Colon (tissue), 2 donors: ENCODE data around the gene PJA1.

ENCODE experiments used
- FAIRE-seq: peaks from 2 replicates; lab custom pipeline; 2012; peaks lifted over from hg19 to GRCh38; lab: Jason Lieb, UNC
- donor health status: control.
- donor health status: control.

The PJA1 gene

DNA sequence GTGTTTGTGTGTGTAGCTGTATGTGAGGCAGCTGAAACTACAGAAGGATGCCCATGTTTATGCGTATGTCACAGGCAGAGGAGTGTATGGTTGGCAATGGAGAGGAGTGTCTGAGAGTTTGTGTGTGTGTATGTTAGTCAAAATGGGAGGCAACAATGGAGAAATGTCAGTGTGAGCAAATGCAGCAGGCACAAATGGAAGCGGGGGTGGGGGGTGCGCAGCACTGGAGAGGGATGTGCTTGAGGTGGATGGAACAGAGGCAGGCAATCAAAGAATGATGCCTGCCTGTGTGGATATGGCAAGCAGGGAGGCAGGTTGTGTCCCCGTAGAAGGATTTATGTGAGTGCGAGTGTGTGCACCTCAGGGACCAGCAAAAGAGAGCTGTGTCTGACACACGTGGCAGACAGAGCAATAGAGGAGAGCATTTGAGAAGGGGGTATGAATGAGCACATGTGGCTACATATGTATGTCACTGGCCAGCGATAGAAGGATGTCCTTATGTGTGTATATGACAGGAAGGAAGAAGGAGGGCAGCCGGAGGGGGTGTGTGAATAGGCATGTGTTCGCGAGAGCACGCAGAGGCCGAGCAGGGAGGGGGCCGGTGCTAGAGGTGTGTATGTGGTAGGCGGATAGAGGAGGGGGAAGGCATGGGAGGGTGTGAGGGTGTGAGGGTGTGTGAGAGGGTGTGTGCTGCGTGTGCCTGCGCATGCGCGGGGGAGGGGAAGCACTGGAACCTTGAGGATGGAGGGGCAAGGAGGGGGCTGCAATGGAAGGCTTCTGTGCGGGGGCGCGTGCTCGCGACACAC lies 1.1 kb downstream of the PJA1 start:
- FAIRE-seq: no peak

DNA sequence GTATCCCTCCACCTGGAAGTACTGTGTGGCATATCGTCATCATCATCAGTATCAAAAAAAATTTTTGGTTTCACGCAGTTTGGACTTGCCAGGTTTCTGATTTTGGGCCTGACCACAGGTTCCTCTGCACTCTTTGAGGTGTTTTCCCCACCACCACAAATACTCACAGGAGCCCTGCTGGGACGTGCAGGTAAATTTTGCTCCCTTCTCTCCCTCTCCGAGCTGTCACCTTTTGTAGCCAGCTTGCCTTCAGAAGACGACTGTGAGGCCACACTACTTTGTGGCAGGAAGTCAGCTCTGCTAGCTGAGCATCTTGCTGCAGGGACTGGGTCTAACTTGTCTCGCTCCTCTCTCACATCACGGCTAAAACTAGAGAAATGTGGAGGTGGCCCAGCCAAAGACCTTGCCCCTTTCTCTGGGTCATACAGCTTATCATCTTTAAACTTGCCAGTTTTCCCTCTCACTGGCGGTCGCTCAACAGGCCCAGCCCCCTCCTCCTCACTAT lies 2.8 kb downstream of the PJA1 start:
- FAIRE-seq: no peak

DNA sequence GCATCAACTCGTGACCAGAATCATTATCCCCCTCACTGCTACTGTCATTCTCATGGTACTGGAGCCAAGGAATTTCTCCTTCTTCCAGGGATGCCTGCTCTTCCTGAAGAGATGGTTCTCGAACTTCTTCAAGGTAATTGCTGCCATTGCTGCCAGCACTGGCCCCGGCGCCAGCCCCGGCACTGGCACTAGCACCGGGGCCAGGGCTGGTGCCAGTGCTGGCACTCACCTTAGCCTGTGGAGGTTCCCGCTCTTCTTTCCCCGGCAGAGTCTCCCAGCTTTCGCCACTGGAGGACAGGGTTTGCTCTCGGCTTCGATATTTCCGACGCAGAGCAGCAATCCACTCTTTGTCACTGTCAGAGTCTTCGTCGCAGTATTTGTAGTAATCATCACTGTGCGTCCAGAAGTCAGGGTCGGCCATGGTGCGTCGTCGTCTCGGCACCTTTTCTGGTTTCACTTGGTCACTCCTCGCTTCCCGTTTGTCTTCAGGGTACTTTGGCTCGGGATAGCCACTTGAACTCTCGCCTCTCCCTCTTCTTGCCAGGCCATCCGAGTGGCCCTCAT lies 3.4 kb downstream of the PJA1 start:
- no peak for FAIRE-seq

DNA sequence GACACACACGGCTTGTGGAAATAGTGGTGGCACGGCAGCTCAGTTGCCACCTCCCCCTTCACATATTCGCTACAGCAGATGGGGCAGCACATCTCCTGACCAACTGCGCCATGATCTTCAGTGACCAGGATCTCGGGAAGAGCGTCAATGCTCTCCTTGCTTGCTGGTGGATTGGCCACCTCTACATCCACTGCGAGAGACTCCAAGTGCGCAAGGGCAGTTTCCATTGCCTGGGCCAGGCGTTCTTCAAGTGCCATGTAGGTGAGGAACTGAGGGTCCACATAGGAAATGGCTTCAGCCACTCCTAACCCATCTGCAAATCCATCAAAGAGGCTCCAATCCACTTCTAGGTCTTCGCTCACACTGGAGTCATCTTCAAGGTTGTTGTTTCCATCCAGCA lies 3.9 kb downstream of the PJA1 start:
- FAIRE-seq: no peak

DNA sequence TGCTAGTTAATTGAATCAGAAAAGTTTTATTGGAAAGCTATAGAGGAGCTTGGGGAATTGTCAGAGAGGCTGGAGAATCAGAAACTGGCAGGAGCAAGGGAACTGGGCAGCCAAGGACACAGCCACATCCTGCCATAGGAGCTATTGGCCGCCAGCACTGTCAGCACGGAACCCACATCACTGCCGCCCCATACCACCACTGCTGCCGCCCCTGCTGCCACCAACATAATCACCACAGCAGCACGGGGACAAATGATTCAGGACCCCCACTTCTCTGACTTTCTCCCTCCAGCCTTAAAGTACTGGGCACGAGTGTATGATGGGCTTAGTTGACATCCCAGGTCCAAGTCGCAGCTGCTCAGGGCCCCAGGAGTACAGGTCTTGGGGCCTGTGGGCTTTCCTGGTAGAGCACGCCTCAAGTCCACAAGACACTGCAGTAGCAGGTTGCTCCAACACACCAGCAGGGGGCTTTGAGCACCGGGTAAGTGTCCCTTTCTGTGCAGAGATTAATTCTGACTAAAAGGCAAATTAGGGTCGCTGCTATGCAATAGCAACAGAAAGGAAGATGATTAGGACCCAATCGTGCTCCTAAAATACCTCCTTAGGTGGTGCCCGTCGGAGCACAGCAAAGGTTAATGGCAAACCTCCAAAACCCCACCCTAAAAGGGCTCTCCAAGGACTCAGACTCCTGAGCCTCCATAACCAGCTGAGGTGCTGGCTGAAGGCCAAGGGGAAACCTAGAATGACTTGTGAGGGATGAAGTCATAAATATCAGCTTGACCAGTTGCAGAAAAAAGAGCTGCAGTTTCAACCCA lies 6.9 kb downstream of the PJA1 start:
- no peak for FAIRE-seq

DNA sequence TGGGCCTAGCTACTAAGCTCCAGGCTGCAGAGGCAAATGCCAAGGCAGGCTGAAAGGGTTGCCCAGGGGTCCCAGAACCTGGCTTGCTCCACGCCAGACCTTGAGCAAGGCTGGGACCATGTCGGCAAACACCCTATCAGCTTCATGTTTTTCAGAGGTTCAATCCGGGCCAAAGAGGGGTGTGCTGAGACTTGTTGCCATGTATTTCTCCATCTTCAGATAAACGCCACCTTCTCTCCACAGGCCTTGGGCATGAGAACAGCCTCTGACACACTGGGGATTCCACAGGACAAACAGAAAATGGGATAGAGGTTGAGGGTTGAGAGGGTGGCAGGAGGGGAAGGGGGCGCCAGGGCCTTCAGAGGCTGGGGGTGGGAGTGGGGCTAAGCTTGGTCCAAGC lies 8.6 kb downstream of the PJA1 start:
- no peak for FAIRE-seq

DNA sequence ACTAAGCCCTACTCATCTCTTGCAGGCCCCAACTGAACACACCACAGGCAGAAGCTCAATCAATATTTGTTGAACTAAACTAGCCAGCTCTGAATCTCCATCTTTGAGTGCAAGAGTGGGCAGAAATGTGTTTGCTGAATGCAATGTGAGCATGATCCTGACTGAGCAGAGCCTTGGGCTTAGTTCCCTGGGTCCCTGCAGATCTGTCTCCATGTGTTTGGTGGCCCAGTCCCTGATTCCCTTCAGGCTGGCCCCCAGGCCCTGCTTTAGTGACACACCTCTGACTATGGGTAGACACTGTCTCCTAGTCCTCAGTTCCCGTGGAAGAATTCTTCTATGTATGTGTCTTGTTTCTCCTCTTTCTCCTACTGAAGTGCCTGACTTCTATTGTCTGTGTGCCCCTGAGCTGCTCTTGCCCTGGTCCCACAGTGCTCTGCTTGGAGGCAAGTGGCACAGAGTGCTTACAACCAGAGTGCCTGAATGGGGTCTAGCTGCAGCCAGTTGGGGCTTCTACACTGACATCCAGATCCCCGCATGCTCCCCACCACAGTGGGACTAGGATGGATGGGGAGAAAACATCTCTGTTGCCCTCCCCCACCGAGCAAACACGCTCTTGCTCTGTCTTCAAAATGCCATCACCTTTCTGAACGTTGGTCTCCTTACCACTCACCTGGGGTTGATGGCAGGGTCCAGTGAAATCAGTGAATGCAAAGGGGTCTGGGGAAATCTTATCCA lies 9.3 kb downstream of the PJA1 start:
- no peak for FAIRE-seq

DNA sequence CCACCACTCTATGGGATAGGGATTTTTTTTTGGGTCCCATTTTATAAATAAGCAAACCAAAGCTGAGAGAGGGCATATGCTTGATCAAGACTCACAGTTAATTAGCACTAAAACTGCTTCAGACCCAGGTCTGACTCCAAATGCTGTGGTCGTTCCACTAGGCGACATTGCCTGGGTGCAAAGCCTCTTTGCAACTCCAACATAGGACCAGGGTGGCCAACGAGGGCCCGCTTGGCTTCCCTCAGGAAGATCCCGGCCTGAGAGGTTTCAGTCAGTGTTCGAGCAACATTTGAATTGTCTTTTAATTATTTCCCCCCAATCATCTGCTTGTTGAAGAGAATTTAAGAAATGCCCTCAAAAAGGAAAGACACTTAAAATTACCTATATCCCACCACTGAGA lies 11.2 kb downstream of the PJA1 start:
- FAIRE-seq: no peak

DNA sequence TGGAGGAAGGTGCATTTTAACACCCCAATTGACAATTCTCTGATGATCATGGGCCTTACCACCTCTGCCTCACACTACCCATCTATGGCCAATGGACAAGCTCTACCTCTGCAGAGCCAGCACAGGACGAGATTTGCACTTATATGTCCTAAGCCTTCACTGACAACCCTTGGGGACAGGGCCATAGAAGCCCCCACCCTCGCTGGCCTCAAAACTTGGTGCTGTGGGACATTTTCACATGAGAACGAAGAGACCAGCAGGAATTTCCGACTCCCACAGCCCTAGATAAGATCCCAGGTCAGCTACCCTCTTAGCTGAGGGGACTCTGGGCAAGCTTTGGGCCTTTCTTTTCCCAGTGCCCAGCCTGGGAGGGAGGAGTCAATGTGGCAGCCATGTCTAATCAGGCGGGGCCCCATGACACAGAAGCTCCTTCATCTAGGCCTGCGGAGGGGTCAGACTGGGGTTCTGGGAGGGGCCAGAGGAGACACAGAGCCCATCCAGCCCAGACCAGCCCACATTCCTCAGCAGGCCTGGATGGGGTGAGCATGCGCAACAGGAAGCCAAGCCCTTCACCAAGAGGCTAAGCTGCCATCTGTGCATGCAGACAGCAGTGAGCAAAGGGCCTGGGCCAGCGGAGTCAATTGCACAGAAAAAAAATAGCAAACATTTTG lies 12.1 kb downstream of the PJA1 start:
- FAIRE-seq: no peak

DNA sequence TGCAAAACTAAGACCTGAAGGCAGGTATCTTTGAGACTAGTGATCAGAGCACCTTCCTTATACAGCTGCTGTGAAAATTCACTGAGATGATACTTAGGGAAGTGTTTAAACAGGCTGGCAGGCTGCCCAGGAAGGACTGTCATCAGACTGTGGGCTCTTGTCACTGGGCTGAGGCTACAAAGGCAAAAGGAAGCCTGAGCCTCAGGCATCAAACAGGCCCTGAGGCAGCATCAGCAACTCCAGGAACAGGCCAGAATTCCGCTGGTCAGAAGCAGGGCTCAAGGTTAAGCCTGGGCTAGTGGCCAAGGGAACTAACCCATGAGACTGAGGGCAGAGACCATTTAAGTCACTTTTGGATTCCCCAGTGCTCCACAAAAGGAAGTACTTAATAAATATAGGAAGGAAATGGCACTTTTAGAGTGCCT lies 12.8 kb downstream of the PJA1 start:
- FAIRE-seq: no peak

DNA sequence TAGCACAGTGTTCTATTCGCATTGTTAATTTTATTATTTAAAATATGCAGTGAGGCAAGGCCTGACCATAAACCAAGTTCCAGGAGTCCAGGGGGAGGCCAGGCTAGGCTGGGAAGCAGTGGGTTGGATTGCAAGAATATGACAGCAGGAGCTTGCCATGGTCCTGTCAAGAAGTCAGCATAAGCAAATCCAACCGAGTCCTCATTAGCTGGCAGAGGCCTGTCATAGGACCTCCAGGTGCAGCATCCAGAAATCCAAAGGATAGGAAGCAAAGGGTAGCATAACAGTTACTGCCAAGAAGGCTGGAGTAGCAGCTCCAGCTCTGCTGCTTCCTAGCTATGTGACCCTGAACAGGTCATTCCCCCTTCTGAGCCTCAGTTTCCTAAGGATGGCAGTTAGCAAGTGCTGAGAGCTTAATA lies 13.4 kb downstream of the PJA1 start:
- no peak for FAIRE-seq

DNA sequence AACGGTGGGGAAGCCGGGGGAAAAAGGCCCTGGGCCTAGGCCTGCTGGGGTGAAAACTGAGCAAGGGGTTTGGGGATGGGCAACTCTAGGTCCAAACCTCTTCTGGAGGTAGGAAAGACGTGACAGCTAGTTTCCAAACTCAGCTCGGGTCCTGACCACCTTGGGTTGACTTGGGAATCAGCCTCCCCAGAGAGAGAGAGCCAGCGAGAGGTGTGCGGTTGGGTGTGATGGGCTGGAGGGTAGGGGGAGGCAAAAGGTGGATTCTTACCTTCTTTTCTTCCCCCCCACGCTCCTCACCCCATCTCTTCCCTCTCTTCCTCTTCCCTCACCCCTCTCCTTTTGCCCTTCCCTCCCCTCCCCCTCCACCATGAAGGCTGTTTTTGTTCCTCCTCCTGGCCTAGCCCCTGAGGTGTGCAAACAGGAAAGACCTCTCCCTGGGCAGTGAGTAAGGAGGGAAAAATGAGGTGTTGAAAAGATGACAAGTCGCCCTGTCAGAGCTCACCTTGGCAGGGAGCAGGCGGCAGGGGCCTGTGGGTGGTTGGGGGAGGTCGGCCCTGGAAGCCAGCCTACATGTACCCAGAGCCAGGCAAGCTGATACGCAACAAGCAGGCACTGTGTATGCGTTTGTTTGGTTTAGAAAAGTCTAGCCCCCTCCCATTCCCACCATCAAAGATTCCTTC lies 14.8 kb downstream of the PJA1 start:
- FAIRE-seq: no peak

DNA sequence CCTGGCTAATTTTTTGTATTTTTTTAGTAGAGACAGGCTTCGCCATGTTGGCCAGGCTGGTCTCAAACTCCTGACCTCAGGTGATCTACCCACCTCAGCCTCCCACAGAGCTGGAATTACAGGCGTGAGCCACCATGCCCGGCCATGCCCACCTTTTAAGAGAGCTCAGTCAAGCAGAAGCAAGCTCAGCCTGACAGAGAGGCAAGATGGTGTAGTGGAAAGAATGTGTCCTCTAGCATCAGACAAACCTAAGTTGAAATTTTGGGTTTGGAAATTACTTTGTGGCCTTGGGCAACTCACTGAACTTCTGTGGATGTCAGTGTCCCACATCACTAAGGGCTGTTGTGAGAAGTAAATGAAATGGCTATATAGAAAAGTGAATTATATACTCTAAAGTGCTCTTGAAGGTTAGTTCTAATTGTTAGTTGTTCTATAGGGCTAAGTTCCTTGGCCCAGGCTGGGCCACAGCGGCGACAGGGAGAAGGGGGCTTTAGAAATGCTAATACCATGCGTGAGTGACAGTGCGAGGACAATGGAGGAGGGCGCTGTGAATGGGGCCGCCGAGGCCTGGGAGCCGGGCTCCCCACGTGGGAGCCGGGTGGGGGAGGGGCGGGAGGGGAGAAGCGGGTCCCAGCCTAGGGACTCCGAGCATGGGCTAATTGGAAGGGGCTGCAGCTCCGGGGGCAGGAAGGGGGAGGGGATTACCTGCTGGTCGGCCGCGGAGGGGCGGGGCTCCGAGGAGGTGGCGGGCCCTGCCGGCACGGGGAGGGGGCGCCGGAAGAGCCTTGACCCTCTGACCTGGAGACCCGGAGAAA lies 15.6 kb downstream of the PJA1 start:
- no peak for FAIRE-seq

DNA sequence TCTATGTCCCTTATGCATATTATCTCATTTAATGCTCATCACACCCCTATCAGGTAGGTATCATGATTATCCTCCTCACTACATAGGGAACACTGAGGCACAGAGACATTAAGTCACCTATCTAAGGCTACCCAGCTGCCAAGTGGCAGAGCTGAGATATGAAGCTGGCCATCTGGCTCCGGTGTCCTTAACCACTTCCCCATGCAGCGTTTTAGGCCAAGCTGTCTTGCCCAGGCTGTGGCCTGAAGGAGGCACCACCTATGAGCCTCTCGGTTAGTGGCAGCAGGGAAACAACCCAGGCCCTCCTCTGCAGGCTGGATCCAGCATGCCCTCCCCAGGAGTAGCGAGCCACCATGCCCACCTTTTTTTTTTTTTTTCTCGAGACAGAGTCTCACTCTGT lies 16.3 kb downstream of the PJA1 start:
- FAIRE-seq: no peak

DNA sequence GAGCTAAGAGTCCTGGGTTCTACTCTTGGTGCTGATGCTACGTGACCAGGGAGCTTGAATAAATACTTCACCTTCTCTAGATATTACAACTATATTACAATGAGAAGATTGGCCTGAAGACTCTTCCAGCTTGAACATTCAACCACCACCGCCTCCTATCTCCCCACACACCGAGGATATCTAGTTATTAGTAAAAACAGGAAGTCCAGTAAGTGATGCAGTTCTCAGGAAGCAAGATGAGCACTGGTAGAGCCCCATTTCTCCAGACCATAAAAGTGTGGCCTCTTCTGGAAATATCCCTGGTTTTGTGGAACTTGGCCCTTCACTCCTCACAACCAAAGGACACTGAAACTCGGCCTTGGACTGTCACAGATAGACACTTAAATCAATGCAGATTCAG lies 18.5 kb downstream of the PJA1 start:
- FAIRE-seq: no peak

DNA sequence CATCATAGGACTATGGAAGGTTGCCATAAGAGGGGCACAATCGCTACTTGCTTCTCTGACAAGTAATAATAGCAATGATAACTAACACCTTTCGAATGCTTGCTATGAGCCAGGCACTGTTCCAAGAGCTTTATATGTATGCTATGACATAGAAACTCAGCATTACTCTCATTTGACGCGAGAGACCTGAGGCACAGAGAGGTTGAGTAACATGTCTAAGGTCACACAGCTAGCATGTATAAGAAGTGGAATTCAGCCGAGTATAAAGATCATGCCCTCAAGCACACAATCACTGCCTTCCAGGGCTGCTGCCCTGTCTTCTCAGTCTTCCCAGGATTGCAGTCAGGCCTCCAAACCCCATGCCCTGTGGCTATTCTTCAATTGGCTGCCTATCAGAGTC lies 19.5 kb downstream of the PJA1 start:
- FAIRE-seq: no peak

DNA sequence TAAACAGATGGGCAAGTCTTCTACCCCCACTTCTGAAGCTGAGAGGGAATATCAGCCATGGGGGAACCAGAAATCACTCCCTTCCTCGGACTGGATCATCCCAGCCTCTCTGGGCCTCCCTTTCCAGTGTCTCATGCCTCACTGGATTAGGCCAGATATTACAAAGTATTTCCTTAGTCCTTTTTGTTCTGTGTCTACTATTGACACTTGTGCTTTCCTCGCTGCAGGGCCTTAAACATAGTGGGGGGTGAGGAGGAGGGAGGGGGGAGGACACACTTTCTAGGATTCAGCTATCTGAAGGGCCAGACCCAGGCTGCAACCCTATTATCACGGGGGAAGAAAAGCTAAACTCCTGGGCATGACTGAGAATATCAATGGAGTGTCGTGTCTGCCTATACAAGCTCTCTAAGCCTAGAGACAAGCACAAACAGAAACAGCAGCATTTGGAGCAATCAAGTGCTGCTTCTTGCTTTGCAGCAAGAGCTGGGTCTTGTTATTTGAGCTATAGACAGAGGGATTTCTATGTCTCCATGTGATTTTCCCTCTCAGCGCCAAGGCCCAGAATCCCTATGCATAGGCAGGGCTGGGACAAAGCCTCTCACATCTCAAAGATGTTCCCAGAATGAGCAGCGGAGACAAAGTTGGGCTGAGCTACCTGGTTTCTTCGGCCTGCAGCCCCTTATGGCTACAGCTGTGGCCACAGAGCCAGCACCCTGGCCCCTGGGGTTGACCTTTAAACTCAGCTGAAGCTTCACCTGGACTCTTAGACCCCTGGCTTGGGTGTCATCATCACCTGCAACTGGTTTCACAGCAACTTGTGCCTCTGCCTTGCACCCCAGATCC lies 20.2 kb downstream of the PJA1 start:
- FAIRE-seq: no peak

DNA sequence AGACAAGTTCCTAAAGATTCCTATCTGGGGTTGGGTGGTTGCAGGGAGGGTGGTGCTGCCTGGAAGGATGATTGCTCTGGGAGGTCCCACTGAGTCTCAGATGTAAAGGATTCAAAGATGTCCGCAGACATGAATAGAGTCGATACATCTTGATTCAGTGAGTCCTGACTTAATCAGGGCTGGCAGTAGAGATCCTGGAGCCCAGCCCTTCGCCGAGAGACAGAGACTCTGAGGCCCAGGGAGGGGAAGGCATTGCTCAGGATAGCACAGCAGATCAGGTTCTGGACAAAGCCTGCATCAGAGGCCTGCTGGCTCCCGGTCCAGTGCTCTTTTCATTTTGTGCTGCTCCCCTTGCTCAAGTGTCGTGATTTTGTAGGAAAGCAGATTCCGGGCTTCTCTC lies 21.7 kb downstream of the PJA1 start:
- no peak for FAIRE-seq

DNA sequence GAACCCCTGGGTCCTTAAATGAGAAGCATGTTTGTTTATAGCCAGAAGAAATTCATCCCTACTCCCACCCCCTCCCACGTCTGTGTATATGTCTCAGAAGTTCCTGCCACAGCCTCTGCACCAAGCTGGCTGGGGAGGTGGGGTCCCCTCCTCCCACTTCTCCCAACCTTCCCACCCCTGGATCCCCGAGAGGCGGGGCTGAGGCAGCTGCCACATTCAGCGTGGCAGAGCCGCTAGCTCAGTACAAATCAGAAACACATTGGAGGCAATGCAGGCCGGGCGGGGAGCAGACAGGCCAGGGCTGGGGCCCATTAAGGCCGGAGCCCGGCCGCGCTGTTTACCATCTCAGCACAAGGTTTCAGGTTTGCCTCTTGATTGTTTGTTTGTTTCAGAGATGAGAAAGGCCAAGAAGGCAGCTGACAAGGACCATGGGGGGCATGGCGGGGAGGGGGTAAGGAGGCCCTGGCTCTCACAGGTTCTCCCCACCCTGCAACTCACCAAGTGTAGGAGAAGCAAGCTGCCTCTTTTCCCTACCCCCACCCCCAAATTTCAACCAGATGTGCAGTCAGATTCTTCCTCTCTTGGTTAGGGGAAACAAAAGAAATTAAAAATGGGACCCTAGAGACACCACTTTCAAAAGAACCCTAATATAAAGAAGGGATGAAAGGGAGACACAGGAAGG lies 22.3 kb downstream of the PJA1 start:
- FAIRE-seq: no peak
